ENCODE data around the gene AHDC1. TPM values are rescaled to one million over a fixed set of nuclear protein-coding genes. Genes with fewer than 3 reads are reported as not detected.

AHDC1 gene
- total RNA-seq, 4 donors from 2014 or later, result 7.5 to 12.9 (median 8.2) TPM

DNA sequence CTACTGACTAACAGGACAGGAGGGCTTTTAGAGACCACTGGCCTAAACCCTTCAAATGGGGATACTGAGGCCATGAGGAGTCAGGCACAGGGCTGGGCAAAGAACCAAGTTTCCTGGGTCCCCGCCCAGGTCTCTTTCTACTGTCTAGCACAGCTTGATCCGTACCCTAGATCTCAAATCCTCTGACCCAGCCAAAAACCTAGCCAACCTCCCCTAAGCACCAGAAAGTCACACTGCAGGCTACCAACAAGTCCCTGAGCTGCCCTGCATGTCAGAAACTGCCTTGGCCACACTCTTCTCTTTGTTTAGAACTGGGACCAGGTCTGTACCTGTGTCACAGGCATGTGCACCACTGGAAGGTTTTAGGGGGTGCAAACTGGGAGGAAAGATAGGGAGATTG is 33.6 kb downstream of the AHDC1 start:
- ATAC-seq (ENCODE audit: low FRiP score) (no peak), DNase-seq (ENCODE audit: low spot score) (no peak)
- TF ChIP-seq, protein P1, sequence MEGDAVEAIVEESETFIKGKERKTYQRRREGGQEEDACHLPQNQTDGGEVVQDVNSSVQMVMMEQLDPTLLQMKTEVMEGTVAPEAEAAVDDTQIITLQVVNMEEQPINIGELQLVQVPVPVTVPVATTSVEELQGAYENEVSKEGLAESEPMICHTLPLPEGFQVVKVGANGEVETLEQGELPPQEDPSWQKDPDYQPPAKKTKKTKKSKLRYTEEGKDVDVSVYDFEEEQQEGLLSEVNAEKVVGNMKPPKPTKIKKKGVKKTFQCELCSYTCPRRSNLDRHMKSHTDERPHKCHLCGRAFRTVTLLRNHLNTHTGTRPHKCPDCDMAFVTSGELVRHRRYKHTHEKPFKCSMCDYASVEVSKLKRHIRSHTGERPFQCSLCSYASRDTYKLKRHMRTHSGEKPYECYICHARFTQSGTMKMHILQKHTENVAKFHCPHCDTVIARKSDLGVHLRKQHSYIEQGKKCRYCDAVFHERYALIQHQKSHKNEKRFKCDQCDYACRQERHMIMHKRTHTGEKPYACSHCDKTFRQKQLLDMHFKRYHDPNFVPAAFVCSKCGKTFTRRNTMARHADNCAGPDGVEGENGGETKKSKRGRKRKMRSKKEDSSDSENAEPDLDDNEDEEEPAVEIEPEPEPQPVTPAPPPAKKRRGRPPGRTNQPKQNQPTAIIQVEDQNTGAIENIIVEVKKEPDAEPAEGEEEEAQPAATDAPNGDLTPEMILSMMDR (IDR thresholded peaks at IDR 0.05), result no peak

DNA sequence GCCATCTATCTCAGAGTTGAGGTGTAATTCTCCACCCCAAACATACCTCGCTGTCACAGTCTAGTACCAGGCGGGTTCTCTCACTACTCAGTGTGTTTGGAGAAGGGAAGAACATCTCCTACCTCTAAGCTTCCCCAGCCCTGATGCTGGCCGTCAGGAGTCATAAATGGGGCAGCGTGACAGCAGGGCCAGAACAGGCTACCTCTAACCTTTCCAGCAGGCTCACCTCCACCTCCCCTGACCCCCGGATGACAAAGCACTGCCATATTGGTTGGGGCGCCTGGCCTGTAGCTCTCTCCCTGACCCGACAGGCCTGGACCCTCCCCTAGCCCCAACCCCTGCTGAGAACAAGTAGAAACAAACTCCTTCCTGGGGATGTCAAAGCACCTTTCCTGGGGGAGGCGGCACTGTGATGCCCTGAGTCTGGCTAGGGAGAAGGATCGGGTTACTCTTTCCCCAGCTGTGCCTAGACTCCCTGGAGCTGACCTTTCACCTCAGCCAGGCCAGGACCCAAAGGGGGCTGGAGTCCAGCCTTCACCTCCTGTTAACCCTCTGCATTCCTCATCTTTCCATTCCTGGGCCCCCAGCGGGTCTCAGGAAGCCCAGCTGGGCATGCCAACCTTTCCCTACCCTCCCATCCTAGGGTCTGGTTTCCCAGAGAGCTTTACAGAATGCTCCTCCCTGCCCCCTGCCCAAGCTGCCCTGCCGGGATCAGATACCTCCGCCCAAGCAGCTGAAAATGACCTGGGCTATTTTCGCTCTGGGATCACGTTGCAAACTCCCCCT is 34.2 kb downstream of the AHDC1 start:
- TF ChIP-seq, protein P1 (IDR thresholded peaks at IDR 0.05), result no peak
- ATAC-seq (ENCODE audit: low FRiP score) (no peak), DNase-seq (ENCODE audit: low spot score) (no peak)

DNA sequence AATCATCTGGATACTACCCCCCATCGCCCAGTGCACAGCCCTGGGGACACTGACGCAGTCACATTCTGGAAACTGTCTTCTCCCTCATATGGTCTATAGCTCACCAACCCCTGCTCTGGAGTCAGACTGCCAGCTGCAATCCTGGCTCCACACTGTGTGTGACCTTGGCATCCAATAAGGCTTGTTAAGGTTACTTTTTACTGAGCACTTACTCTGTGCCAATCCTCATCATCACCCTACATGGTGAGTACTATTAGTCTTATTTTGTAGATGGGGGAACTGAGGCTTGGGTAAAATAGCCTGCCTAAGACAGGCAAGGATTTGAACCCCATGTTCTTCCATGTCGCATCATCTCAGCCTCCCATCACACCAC is 34.9 kb downstream of the AHDC1 start:
- TF ChIP-seq, protein P1 (IDR thresholded peaks at IDR 0.05), result no peak
- ATAC-seq (ENCODE audit: low FRiP score) (no peak), DNase-seq (ENCODE audit: low spot score) (no peak)

DNA sequence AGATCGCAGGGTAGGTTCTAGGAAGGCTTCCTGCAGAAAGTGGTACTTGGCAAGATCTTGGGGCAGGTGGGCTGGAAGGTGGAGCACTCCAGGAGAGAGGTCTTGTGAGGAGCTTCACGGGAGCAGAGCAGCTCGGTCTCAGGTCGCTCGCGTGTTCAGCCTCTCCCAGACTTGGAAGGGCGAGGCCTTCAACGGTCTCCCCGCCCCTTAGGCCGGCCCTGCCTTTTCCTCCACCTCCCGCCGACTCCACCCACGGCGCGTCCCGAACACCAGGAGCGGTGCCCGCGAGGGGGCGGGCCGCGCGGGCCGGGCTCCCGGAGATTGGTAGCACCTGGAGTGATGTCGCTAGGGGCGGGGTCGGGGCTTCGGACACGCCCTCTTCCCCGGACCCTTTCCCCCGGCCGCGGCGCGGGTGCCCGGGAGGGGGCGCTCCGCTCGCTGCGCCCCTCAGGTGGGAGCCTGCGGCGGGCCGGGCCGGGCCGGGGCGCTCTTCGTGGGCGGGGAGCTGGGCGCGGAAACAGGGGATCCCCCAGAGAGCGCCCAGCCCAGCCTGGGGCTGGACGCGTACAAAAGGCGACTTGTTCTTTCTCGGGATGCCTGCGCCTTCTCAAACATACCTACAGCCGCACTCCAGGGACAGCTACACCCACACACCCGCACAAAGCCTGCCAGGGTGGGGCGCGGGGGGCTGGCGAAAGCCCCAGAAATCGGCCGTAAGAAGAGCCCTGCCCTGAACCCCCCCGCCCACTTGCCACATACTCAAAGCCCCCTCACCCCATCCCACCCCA is 35.5 kb downstream of the AHDC1 start:
- TF ChIP-seq, protein P1 (IDR thresholded peaks at IDR 0.05), result peak in 2 of 3 donors; percentile 14 to 63
- DNase-seq (ENCODE audit: low spot score), result peak; percentile 75
- ATAC-seq (ENCODE audit: low FRiP score), result peak; percentile 84

DNA sequence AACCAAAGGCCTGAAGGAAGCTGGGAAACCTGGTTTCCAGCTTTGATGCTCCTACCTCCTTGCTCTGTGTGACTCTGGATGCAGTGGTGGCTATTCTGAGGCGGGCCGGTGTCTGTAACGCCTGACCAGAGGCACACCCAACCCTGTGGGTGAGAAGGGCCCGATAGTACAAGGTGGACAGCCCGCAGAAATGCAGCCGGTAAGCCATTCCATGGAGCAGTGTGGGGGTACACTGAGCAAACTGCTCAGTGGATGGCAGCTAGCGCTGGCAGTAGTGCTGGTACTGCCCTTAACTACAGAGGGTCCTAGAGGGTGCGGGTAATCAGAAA is 36.0 kb downstream of the AHDC1 start:
- ATAC-seq (ENCODE audit: low FRiP score) (no peak), DNase-seq (ENCODE audit: low spot score) (no peak)
- TF ChIP-seq, protein P1 (IDR thresholded peaks at IDR 0.05), result no peak

DNA sequence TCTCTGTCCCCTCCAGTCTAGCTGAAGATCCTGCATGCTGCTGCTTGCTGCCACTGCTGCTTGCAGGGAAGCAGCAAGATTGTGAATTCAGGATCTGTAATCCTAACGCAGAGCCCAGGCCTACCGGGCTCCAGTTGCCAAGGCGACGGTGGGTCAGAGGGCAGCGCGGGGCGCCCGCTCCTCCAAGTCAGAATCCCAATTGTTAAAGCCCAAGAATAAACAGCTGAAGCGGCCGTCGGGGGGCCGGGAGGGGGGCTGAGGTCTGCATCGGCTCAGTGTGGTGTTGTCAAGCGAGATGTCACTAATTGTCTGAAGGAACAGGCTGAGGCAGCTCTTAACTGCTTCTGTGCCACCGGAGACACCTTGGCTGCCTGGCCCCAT is 36.8 kb downstream of the AHDC1 start:
- DNase-seq (ENCODE audit: low spot score) (no peak), ATAC-seq (ENCODE audit: low FRiP score) (no peak)
- TF ChIP-seq, protein P1 (IDR thresholded peaks at IDR 0.05), result no peak
